CD14-positive monocyte (primary cell): ENCODE measurements around the gene RNF149. TPM values are rescaled to one million over a fixed set of nuclear protein-coding genes. Genes with fewer than 3 reads are reported as not detected.

Source experiments
- DNase-seq, 3 donors: peaks; one replicate each; pipeline ENCODE4 v3.0.0-alpha.2; 2011 to 2022
- H2AFZ ChIP-seq: 2 replicates; pipeline ENCODE4 v1.6.0; 2012; ENCODE audit warnings: mild to moderate bottlenecking, low read depth, low read length, inconsistent platforms; ENCODE audit not compliant: insufficient read depth, poor library complexity, severe bottlenecking
- H3K27ac ChIP-seq, 2 donors: 1 replicate in 1 of 2; 2 replicates in 1 of 2; pipeline ENCODE4 v1.5.1; 2012 to 2013; ENCODE audit warnings: low read length in 2 of 2, control low read depth in 1 of 2, inconsistent platforms in 1 of 2, low read depth in 1 of 2, mild to moderate bottlenecking in 1 of 2
- H3K27me3 ChIP-seq, 2 donors: one replicate each; pipeline versions ENCODE4 v1.6.0 to v1.6.1; 2011 to 2013; ENCODE audit warnings: low read length in 2 of 2; ENCODE audit not compliant: control insufficient read depth in 2 of 2, insufficient read depth in 2 of 2
- H3K36me3 ChIP-seq, 2 donors: replicated peaks in 1 of 2; 1 replicate in 1 of 2; 2 replicates in 1 of 2; pipeline versions ENCODE4 v1.5.1 to v1.6.1; 2012 to 2013; ENCODE audit warnings: low read length in 2 of 2, control low read depth in 1 of 2, inconsistent platforms in 1 of 2, mild to moderate bottlenecking in 1 of 2; ENCODE audit not compliant: insufficient read depth in 2 of 2, control insufficient read depth in 1 of 2
- H3K4me1 ChIP-seq, 2 donors: 1 replicate in 1 of 2; 2 replicates in 1 of 2; pipeline versions ENCODE4 v1.5.1 to v1.6.1; 2012 to 2013; ENCODE audit warnings: low read length in 2 of 2, control low read depth in 1 of 2, inconsistent platforms in 1 of 2, mild to moderate bottlenecking in 1 of 2, moderate library complexity in 1 of 2; ENCODE audit not compliant: insufficient read depth in 2 of 2, control insufficient read depth in 1 of 2
- H3K4me2 ChIP-seq: replicated peaks from 2 replicates; pipeline ENCODE3; 2012; ENCODE audit warnings: low read length, moderate library complexity, mild to moderate bottlenecking; ENCODE audit not compliant: poor library complexity, severe bottlenecking; ENCODE audit errors: extremely low read depth
- H3K4me3 ChIP-seq, 3 experiments: fragments of 200-600 bp in 1 of 3; sonication (generic) in 1 of 3; replicated peaks in 1 of 3; 1 replicate in 2 of 3; 2 replicates in 1 of 3; pipeline ENCODE4 v1.5.1; 2011 to 2013; ENCODE audit warnings: low read length in 3 of 3, mild to moderate bottlenecking in 3 of 3, control low read depth in 2 of 3, low read depth in 2 of 3, inconsistent platforms in 1 of 3, moderate library complexity in 1 of 3
- H3K79me2 ChIP-seq: 2 replicates; pipeline ENCODE4 v1.6.0; 2012; ENCODE audit warnings: mild to moderate bottlenecking, control low read depth, inconsistent platforms, low read length, moderate library complexity; ENCODE audit not compliant: insufficient read depth
- H3K9ac ChIP-seq: 2 replicates; pipeline ENCODE4 v1.6.0; 2017; ENCODE audit warnings: low read length, mild to moderate bottlenecking; ENCODE audit not compliant: insufficient read depth, poor library complexity, severe bottlenecking
- H3K9me3 ChIP-seq, 2 donors: replicated peaks in 1 of 2; 1 replicate in 1 of 2; 2 replicates in 1 of 2; pipeline versions ENCODE4 v1.5.1 to v1.6.1; 2012 to 2013; ENCODE audit warnings: low read length in 2 of 2, control low read depth in 1 of 2; ENCODE audit not compliant: control insufficient read depth in 1 of 2, insufficient read depth in 1 of 2
- H4K20me1 ChIP-seq: 2 replicates; pipeline ENCODE4 v1.6.0; 2012; ENCODE audit warnings: mild to moderate bottlenecking, low read length, control low read depth, moderate library complexity; ENCODE audit not compliant: insufficient read depth
- H3K27ac Mint-ChIP-seq, 7 donors: one replicate each; pipeline ENCODE4 v1.8.0; 2020; ENCODE audit warnings: mild to moderate bottlenecking in 7 of 7, mixed read lengths in 7 of 7, moderate library complexity in 6 of 7, inconsistent platforms in 2 of 7
- H3K27me3 Mint-ChIP-seq, 3 donors: one replicate each; pipeline ENCODE4 v1.8.0; 2021 to 2022; ENCODE audit warnings: low read depth in 3 of 3, mild to moderate bottlenecking in 3 of 3, mixed read lengths in 3 of 3, moderate library complexity in 3 of 3, inconsistent platforms in 1 of 3
- H3K36me3 Mint-ChIP-seq, 2 donors: one replicate each; pipeline ENCODE4 v1.8.0; 2020; ENCODE audit warnings: mixed read lengths in 2 of 2, inconsistent platforms in 1 of 2, mild to moderate bottlenecking in 1 of 2
- H3K4me1 Mint-ChIP-seq: one replicate; pipeline ENCODE4 v1.8.0; 2020; ENCODE audit warnings: mild to moderate bottlenecking, mixed read lengths
- H3K4me3 Mint-ChIP-seq, 2 donors: one replicate each; pipeline ENCODE4 v1.8.0; 2020; ENCODE audit warnings: mild to moderate bottlenecking in 2 of 2, mixed read lengths in 2 of 2, moderate library complexity in 1 of 2
- H3K9me3 Mint-ChIP-seq, 7 donors: one replicate each; pipeline ENCODE4 v1.8.0; 2020 to 2022; ENCODE audit warnings: mixed read lengths in 7 of 7, mild to moderate bottlenecking in 6 of 7, moderate library complexity in 6 of 7, inconsistent platforms in 2 of 7
- WGBS: methylation state at CpG from one replicate; pipeline ENCODE4 v1.1.5; 2013; ENCODE audit warnings: missing lambda C conversion rate; ENCODE audit not compliant: insufficient coverage; 5-methylcytosine and 5-hydroxymethylcytosine counted together
- intact Hi-C, 2 donors: fragments of 100-400 bp; cut with micrococcal nuclease; formaldehyde crosslinking; loops; one replicate each; pipeline versions ENCODE4 v1.15.0 to v1.15.1; 2023
- polyA plus RNA-seq, 3 donors: library from polyadenylated mRNA; depleted of rRNA in 1 of 3; unstranded in 2 of 3; stranded (reverse) in 1 of 3; fragments of 300-500 nt in 2 of 3; fragments of >200 nt in 1 of 3; fragmentation: Illumina TruSeq in 2 of 3; gene quantifications; 1 replicate in 2 of 3; 2 replicates in 1 of 3; pipeline ENCODE4 v1.2.3, GENCODE V29; 2012 to 2021
- TF ChIP-seq, protein P1 (sequence below): fragments of 200-600 bp; IDR thresholded peaks from one replicate; pipeline ENCODE4 v1.8.0; 2022; ENCODE audit warnings: antibody characterized with exemption, mild to moderate bottlenecking

The RNF149 gene
- polyA plus RNA-seq, 3 donors, result 112 to 148 (median 141) TPM

DNA sequence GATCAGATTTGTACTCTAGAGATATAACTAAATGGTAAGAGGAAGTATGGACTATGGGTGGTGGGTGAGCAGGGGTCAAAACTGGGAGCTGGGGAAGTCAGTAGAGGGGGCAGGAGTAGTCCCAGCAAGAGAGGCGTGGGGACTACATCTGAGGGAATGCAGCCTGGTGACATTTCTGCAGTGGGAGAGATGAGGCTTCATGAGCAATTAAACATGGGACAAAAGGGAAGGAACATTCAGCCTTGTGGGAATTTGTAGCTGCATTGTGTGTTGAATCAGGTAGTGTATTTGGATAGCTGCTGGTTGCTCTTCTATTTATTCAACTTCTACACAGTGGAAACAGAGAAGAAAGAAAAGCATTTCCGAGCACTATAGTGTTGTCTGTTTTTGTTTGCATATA lies 52.2 kb downstream of the RNF149 start:
- no peaks in the 10 kb centered on the region for H3K9me3 ChIP-seq
- H3K27me3 ChIP-seq, result no peaks in the 10 kb centered on the region
- no peak overlapping the region for H3K4me2 ChIP-seq
- intact Hi-C loops, result loop anchor here in 1 of 2 donors (10.0 kb wide), 1 partner anchor 102 kb away; the partner anchor contains the start of gene TBC1D8
- H3K36me3 ChIP-seq, result peaks cover 25 to 35% of the 10 kb centered on the region in 2 donors
- H3K4me3 Mint-ChIP-seq, result no peak overlapping the region
- no peaks in the 10 kb centered on the region for H3K9me3 Mint-ChIP-seq
- peaks cover 76% of the 10 kb centered on the region for H4K20me1 ChIP-seq
- no peaks in the 10 kb centered on the region for H3K27me3 Mint-ChIP-seq
- no peak overlapping the region for H3K9ac ChIP-seq
- H3K4me3 ChIP-seq, result no peak overlapping the region
- peaks cover 36% of the 10 kb centered on the region for H3K4me1 Mint-ChIP-seq
- H3K79me2 ChIP-seq, result peaks cover 74% of the 10 kb centered on the region
- H3K27ac ChIP-seq, result peak overlapping the region in 1 of 2 donors; percentile 26
- TF ChIP-seq, protein P1, sequence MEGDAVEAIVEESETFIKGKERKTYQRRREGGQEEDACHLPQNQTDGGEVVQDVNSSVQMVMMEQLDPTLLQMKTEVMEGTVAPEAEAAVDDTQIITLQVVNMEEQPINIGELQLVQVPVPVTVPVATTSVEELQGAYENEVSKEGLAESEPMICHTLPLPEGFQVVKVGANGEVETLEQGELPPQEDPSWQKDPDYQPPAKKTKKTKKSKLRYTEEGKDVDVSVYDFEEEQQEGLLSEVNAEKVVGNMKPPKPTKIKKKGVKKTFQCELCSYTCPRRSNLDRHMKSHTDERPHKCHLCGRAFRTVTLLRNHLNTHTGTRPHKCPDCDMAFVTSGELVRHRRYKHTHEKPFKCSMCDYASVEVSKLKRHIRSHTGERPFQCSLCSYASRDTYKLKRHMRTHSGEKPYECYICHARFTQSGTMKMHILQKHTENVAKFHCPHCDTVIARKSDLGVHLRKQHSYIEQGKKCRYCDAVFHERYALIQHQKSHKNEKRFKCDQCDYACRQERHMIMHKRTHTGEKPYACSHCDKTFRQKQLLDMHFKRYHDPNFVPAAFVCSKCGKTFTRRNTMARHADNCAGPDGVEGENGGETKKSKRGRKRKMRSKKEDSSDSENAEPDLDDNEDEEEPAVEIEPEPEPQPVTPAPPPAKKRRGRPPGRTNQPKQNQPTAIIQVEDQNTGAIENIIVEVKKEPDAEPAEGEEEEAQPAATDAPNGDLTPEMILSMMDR, result no peak
- peaks cover 28 to 42% of the 10 kb centered on the region in 2 donors for H3K4me1 ChIP-seq
- H3K36me3 Mint-ChIP-seq, result peaks cover 27 to 41% of the 10 kb centered on the region in 2 donors
- H2AFZ ChIP-seq, result no peak overlapping the region
- WGBS, result 82% methylated on average over 1 of the region's 2 CpGs
- no peak for DNase-seq
- peak overlapping the region in 3 of 7 donors; percentile 20 to 79 (median 48) for H3K27ac Mint-ChIP-seq

DNA sequence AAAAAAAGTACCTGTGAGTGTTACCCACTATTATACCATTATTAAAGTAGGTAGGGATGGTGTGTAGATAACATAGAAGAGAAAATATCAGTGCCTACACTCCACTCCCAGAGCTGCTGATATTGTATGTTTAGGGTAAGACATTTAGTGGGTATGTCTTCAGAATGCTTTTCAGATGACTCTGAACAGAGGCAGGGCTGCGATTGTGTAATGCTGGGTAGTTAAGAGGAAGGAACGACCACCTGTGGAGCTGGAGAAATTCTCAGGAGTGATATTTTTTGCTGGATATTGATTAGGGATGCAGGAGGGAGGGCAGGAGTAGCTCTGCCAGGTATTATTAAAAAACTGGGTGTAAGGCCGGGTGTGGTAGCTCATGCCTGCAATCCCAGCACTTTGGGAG lies 53.0 kb downstream of the RNF149 start:
- intact Hi-C loops, result loop anchor here in 1 of 2 donors (10.0 kb wide), 1 partner anchor 101 kb away; the partner anchor contains the start of gene TBC1D8
- peak overlapping the region in 5 of 7 donors; percentile 3 to 80 (median 48) for H3K27ac Mint-ChIP-seq

More for the DNA sequence above, 53.0 kb downstream of the RNF149 start:
- Histone ChIP-seq H3K27ac (peak overlapping the region in 1 of 2 donors; percentile 26), H3K27me3 (no peaks in the 10 kb centered on the region), H3K9me3 (no peaks in the 10 kb centered on the region), H3K4me2 (no peak overlapping the region), H2AFZ (no peak overlapping the region), H3K79me2 (peaks cover 65% of the 10 kb centered on the region), H3K9ac (no peak overlapping the region), H3K36me3 (peaks cover 19 to 27% of the 10 kb centered on the region in 2 donors), H3K4me3 (no peak overlapping the region), H4K20me1 (peaks cover 68% of the 10 kb centered on the region), H3K4me1 (peaks cover 28 to 42% of the 10 kb centered on the region in 2 donors)
- peaks cover 19 to 33% of the 10 kb centered on the region in 2 donors for H3K36me3 Mint-ChIP-seq
- H3K27me3 Mint-ChIP-seq, result no peaks in the 10 kb centered on the region
- TF ChIP-seq, protein P1, result no peak
- H3K4me1 Mint-ChIP-seq, result peaks cover 36% of the 10 kb centered on the region
- WGBS, result 39% methylated on average over 2 of the region's 3 CpGs
- DNase-seq, result no peak
- H3K9me3 Mint-ChIP-seq, result no peaks in the 10 kb centered on the region
- H3K4me3 Mint-ChIP-seq, result no peak overlapping the region
